Lower leg skin (tissue), 3 donors: ENCODE measurements around the gene NUMA1.

Experiments
- POLR2A ChIP-seq, 2 donors: fragments of 450-650 bp; IDR thresholded peaks; one replicate each; pipeline ENCODE4 v1.6.1; 2016 to 2017; ENCODE audit warnings: antibody characterized with exemption in 2 of 2, mild to moderate bottlenecking in 1 of 2, moderate library complexity in 1 of 2
- TF ChIP-seq, protein P1 (sequence below), 3 donors: fragments of 450-650 bp; IDR thresholded peaks; one replicate each; pipeline ENCODE4 v1.5.1; 2016; ENCODE audit warnings: antibody characterized with exemption in 3 of 3, mild to moderate bottlenecking in 3 of 3, moderate library complexity in 2 of 3

DNA sequence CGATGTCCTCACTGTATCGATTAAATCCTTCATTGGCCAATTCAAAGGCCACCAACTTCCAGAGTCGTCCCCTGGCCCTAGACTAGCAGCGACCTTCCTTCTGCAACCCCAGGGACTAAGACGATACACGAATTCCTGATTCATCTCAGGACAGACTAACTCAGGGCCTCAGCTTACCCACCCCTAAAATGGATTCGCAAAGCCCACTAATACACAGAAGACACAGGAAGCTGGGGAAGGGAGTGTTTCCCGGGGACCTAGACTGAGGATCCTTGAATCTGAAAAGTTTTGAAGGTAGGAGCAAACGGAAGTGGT, 22.2 kb upstream of the NUMA1 start:
- TF ChIP-seq, protein P1, sequence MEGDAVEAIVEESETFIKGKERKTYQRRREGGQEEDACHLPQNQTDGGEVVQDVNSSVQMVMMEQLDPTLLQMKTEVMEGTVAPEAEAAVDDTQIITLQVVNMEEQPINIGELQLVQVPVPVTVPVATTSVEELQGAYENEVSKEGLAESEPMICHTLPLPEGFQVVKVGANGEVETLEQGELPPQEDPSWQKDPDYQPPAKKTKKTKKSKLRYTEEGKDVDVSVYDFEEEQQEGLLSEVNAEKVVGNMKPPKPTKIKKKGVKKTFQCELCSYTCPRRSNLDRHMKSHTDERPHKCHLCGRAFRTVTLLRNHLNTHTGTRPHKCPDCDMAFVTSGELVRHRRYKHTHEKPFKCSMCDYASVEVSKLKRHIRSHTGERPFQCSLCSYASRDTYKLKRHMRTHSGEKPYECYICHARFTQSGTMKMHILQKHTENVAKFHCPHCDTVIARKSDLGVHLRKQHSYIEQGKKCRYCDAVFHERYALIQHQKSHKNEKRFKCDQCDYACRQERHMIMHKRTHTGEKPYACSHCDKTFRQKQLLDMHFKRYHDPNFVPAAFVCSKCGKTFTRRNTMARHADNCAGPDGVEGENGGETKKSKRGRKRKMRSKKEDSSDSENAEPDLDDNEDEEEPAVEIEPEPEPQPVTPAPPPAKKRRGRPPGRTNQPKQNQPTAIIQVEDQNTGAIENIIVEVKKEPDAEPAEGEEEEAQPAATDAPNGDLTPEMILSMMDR (IDR thresholded peaks at IDR 0.05) = no peak
- no peak for TF ChIP-seq POLR2A (IDR thresholded peaks at IDR 0.05)
